IPS-NIHi11 (cell line): Measurements from ENCODE around the gene ZNF599.
A peak's percentile ranks its signal among the peaks of the same experiment; 100 is the strongest.
"Not testable (repeated sequence)": the region's sequence is repeated elsewhere in the genome, so short reads cannot be mapped to it uniquely, and the experiment has no call there.

Source experiments
- DNase-seq: peaks from one replicate; pipeline ENCODE4 v3.0.0; 2012; ENCODE audit warnings: mixed read lengths, low spot score

The ZNF599 gene

DNA sequence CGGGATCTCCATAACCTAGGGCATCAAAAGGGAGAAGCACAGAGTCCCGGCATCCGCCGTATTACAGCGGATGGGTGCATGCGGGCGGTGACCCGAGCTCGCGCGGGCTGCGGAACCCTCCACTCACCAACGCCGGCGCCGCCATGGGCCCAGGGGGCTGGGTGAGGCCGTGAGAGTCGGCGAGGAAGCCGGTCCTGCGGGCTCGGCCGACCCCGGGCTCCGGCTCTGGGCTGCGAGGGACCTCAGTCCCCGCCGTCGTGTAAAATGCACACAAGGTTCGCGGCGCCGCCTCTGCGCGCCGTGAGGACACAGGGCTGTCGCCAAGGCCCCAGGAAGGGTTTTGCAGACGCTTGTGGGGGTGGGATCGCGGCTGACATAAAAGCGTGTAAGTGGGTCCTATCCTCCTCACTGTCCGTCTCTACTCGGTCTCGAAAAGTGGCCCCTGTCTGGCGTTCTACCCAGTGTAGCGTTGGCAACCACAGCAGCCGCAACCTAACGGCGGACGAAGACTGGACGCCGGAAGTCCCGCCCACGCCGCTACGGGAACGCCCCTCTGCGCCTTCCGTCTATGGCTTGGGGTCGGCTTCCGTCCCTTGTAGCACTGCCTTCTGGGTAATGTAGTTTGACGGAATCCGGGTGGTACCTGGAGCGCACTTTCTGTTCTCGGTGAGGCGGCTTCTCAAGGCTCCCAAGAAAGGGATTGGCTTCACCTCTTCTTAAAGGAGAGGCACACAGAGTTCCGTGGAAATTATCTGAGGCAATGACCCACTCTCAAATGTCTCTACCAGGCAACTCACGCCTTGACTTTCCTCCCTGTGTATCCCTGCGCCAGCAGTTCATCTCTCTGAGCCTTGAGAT is at the start of gene ZNF599:
TSS of gene ZNF599 (minus strand) at position 519 of the 858 bp plus-strand sequence. CDS start at position 145, 374 bp downstream.
- peak; percentile 94 for DNase-seq

GRCh38 chr19:34818270-34818669 is 45.3 kb upstream of the ZNF599 start:
- no peak for DNase-seq

- no peak for DNase-seq
These were observed 43.7 kb upstream of the ZNF599 start for GRCh38 chr19:34816708-34817107.

GRCh38 chr19:34808566-34808965 is 35.6 kb upstream of the ZNF599 start:
- no peak for DNase-seq

DNA sequence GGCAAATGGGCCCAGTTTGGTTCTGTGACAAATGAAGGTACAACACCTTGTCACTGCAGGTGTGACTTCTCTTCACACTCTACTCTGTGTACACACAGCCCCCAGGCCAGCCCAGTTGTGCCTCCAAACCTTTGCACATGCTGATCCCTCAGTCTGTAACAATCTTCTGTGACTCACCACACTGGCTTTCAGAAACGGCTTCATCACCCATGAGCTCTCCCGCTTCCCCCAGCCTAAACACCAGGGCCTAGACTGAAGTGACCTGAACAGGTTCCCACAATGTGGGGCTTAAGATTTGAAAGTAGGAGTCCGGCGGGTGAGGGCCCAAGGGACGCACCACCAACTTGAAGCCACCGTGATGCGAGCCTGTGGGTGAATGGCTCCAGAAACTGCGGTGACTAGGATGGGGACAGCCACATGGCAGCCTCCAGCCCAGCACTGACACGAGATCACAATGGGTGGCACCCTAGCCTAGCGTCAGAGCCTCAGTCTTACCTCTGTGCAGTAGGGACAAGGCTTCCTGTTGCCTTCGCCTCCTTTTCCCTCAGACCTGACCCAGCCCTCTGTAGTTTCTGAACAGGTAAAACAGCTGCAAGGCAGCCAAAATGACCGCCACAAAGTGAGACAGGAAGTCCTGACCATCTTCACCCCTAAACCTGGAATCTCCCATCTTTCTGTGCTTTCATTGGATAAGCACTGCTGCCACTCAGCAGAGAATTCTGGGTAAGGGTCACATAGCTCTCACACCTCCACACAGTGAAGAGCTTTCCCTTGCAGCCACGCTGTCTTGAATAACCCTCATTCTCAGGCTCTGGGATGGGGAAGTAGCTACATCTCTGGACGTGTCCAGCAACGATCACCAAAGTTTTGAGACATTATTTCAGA is 34.2 kb upstream of the ZNF599 start:
- no peak for DNase-seq

DNA sequence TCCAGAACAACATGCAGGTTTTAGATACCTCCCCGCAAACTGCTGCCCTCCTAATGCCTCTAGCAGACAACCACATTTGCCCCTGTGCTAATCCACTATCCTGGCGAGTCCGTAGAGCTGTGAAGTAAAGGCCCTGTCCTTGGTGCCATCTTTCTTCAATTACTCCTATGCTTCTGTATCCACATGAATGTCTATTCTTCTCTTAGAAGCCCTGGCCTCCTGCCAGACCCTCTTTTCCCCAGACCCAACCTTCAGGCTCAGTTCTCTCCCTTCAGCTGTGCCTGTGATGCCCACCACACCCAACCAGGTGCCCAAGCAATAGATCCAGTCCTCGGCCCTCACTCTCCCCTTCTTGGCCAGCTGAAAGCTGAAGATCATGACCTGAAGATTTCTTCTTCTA is 31.1 kb upstream of the ZNF599 start:
- DNase-seq = no peak

- DNase-seq = not testable (repeated sequence)
These were observed 23.9 kb upstream of the ZNF599 start for GRCh38 chr19:34796953-34797352.

GRCh38 chr19:34794066-34794960 is 21.3 kb upstream of the ZNF599 start:
- no peak for DNase-seq

DNA sequence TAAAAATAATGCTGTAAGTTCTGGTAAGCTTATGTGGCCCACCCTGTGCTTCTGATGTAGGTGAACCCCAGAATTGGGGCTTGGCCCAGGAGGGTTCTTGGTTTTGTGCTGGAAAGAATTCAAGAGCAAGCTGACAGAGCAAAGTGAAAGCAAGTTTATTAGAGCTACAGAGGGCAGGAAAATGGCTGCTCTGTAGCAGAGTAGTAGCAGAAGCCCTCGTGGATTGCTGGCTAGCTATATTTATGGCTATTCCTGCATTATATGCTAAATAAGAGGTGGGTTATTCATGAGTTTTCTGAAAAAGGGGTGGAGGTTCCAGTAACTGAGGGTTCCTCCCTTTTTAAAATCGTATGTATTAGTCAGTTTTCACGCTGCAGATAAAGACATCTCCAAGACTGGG is 20.6 kb upstream of the ZNF599 start:
- DNase-seq = no peak

- no peak for DNase-seq
These were observed 15.1 kb upstream of the ZNF599 start for GRCh38 chr19:34788074-34788473.

GRCh38 chr19:34787059-34787824 is 14.2 kb upstream of the ZNF599 start:
- DNase-seq = no peak

GRCh38 chr19:34786236-34786635 is 13.2 kb upstream of the ZNF599 start:
- DNase-seq = no peak

- DNase-seq = no peak
These were observed 6.6 kb upstream of the ZNF599 start for GRCh38 chr19:34779652-34780051.

DNA sequence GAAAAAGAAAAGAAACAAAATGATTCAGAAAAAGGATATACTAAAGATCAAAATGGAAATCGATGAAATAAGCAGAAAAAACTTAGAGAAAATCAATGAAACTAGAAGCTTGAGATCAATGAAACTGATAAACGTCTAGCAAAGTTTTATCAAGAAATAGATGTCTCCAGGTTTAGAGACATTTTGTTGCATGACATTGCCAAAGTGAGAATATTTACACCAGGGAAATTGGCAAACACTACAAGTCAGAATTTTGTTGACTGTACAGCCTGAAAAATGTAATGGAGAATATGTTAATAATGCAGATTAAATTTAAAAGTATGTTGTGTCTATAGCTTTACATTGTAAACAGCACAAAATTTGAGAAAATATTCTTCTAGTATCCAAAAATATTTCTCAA is 5.3 kb upstream of the ZNF599 start:
- DNase-seq = no peak

- no peak for DNase-seq
These were observed 1.8 kb upstream of the ZNF599 start for GRCh38 chr19:34774857-34775256.

DNA sequence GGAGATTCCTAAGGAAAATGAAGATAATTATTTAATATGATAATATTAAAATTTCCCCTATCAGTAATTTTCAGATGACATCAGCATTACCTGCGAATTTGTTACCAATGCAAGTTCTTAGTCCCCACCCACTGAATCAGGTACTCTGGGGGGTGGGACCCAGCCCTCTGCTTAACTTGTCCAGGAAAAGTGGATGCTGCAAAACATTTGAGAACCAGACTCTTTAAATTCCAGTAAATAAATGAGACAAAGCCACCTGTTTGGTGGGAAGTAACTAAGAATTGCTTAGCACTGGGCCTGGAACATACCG is 495 bp upstream of the ZNF599 start:
- DNase-seq = no peak

DNA sequence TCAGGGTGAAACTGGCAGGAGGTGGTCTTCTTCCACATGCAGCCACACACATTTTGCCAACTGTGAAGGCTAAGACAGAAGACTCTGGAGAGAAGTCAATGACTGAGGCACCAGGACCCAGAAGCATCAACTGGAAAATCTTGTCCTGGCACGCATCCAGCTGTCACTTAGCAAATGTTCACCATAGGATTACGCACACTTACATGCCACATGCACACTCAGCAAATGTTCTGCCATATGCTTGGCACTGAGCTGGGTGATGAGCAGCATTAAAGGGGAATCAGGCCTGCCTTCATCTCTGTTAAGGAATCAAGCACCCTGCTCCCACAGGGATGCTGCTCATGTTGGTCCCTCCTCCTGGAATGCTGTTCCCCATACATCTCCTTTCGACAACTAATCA is 5.1 kb downstream of the ZNF599 start:
- no peak for DNase-seq

- no peak for DNase-seq
These were observed 6.6 kb downstream of the ZNF599 start for GRCh38 chr19:34766386-34766785.

DNA sequence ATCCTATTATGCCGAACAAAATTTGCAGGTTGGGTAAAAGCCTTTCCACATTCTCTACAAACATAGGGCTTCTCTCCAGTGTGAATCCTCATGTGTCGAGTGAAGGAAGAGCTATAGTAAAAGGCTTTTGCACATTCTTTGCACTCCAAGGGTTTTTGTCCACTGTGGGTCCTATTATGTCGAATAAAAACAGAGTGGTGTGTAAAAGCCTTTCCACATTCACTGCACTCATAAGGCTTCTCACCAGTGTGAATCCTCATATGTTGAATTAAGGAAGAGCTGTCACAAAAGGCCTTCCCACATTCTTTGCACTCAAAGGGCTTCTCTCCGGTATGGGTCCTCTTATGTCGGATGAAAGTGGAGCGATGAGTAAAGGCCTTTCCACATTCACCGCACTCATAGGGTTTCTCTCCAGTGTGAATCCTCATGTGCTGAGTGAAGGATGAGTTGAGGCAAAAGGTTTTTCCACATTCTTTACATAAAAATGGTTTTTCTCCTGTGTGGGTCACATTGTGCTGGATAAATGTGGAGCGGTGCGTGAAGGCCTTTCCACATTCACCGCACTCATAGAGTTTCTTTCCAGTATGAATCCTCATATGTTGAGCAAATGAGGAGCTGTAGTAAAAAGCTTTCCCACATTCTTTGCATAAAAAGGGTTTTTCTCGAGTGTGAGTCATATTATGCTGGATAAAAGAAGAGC is 13.6 kb downstream of the ZNF599 start:
- DNase-seq = no peak

DNA sequence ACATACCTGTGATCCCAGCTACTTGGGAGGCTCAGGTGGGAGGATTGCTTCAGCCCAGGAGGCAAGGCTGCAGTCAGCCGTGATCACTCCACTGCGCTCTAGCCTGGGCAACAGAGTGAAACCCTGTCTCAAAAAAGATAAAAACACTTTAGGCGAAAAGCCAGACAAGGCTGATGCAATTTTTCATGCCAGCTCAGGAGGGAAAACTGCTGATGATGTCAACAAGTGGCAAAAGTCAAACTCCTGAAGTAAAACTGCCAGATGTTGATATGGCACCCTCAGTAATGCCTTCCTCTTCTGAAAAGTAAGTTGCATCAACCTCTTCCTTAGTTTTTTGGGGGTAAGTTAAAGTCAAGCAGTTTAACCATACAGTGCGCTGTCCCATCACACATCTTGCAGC is 15.6 kb downstream of the ZNF599 start:
- DNase-seq = no peak
